Right lobe of liver (tissue), 4 donors: ENCODE measurements around the gene BPIFB3.

Experiments used
- CTCF ChIP-seq, 4 donors: fragments of 200-600 bp in 3 of 4; fragments of 450-650 bp in 1 of 4; IDR thresholded peaks; one replicate each; pipeline versions ENCODE4 v1.5.1 to v1.8.0; 2016 to 2022; ENCODE audit warnings: antibody characterized with exemption in 4 of 4, mild to moderate bottlenecking in 2 of 4
- POLR2A ChIP-seq: fragments of 450-650 bp; IDR thresholded peaks from one replicate; pipeline ENCODE4 v1.6.1; 2017; ENCODE audit warnings: antibody characterized with exemption, mild to moderate bottlenecking
- donor health status: DM: no; HTN: no; CAD: no.
- donor health status: DM: no; HTN: no; CAD: no.
- donor health status: DM: no; HTN: yes; CAD: no.

- TF ChIP-seq CTCF (IDR thresholded peaks at IDR 0.05) (no peak), POLR2A (no peak)
Measured at GRCh38 chr20:33103556-33103955, 49.9 kb downstream of the BPIFB3 start.
